Endothelial cell of umbilical vein (primary cell): ENCODE data around the gene ACAA1. TPM values are rescaled to one million over a fixed set of nuclear protein-coding genes. Genes with fewer than 3 reads are reported as not detected.

Source experiments
- BruUV-seq: library from RNA; stranded (reverse); fragments of 400-500 nt; replicated peaks from 2 replicates; lab custom pipeline; 2021; lab: Mats Ljungman, UMichigan
- CTCF ChIA-PET: fragments of 300-600, 350-600 bp; sonication (Branson Sonifier 250); formaldehyde crosslinking; loops from one replicate; lab custom pipeline; 2021; ENCODE audit warnings: antibody characterized with exemption, inconsistent platforms; lab: Charles Lee
- POLR2A ChIA-PET: fragments of 300-600, 350-600 bp; sonication (Branson Sonifier 250); formaldehyde crosslinking; loops from one replicate; lab custom pipeline; 2021; ENCODE audit warnings: antibody characterized with exemption, inconsistent platforms; lab: Charles Lee
- DNase-seq: peaks from one replicate; pipeline ENCODE4 v3.0.0-alpha.2; 2011; ENCODE audit warnings: low read depth, low spot score
- FAIRE-seq: peaks from 2 replicates; lab custom pipeline; 2011; peaks lifted over from hg19 to GRCh38; lab: Jason Lieb, UNC
- H2AFZ ChIP-seq: 2 replicates; pipeline ENCODE4 v1.6.0; 2012; ENCODE audit warnings: low read depth, low read length, control low read depth, inconsistent platforms
- H3K27ac ChIP-seq: 2 replicates; pipeline ENCODE4 v1.5.1; 2011; ENCODE audit warnings: low read depth, mild to moderate bottlenecking, control low read depth, low read length, moderate library complexity; ENCODE audit not compliant: insufficient read depth
- H3K27me3 ChIP-seq, 2 experiments: 2 replicates each; pipeline versions ENCODE4 v1.6.0 to v1.6.1; 2011; ENCODE audit warnings: low read length in 2 of 2, mixed read lengths in 1 of 2; ENCODE audit not compliant: control insufficient read depth in 2 of 2, insufficient read depth in 2 of 2
- H3K36me3 ChIP-seq, 2 experiments: 2 replicates in 1 of 2; 3 replicates in 1 of 2; pipeline ENCODE4 v1.5.1; 2011; ENCODE audit warnings: low read length in 2 of 2, mild to moderate bottlenecking in 1 of 2, moderate library complexity in 1 of 2; ENCODE audit not compliant: control insufficient read depth in 2 of 2, insufficient read depth in 2 of 2; ENCODE audit errors: extremely low read depth in 1 of 2
- H3K4me1 ChIP-seq: 3 replicates; pipeline ENCODE4 v1.5.1; 2011; ENCODE audit warnings: mild to moderate bottlenecking, low read length; ENCODE audit not compliant: control insufficient read depth, insufficient read depth; ENCODE audit errors: extremely low read depth
- H3K4me2 ChIP-seq: 2 replicates; pipeline ENCODE4 v1.6.1; 2011; ENCODE audit warnings: low read length, control low read depth, mixed read lengths; ENCODE audit not compliant: insufficient read depth
- H3K4me3 ChIP-seq, 3 experiments: fragments of 200-600 bp in 1 of 3; sonication (generic), shearing (Covaris generic) in 1 of 3; replicated peaks in 1 of 3; 2 replicates each; pipeline ENCODE4 v1.5.1; 2011 to 2016; ENCODE audit warnings: control low read depth in 3 of 3, low read length in 3 of 3, mild to moderate bottlenecking in 2 of 3, inconsistent platforms in 1 of 3, low read depth in 1 of 3, moderate library complexity in 1 of 3; ENCODE audit not compliant: insufficient read depth in 1 of 3
- H3K79me2 ChIP-seq: 2 replicates; pipeline ENCODE4 v1.6.0; 2012; ENCODE audit warnings: low read length, inconsistent platforms; ENCODE audit not compliant: control insufficient read depth, insufficient read depth
- H3K9ac ChIP-seq: replicated peaks from 2 replicates; pipeline ENCODE3; 2011; ENCODE audit warnings: low read length, control low read depth; ENCODE audit not compliant: insufficient read depth; ENCODE audit errors: extremely low read depth
- H3K9me1 ChIP-seq: replicated peaks from 3 replicates; pipeline ENCODE4 v1.6.0; 2011; ENCODE audit warnings: mild to moderate bottlenecking, low read length; ENCODE audit not compliant: control insufficient read depth, insufficient read depth; ENCODE audit errors: extremely low read depth
- H3K9me3 ChIP-seq: replicated peaks from 2 replicates; pipeline ENCODE4 v1.5.1; 2012; ENCODE audit warnings: low read length, inconsistent platforms; ENCODE audit not compliant: control insufficient read depth, insufficient read depth
- H4K20me1 ChIP-seq: replicated peaks from 2 replicates; pipeline ENCODE3; 2011; ENCODE audit warnings: mild to moderate bottlenecking, low read length; ENCODE audit not compliant: control insufficient read depth, insufficient read depth; ENCODE audit errors: extremely low read depth
- CTCF ChIP-seq, 2 donors: IDR thresholded peaks; 1 replicate in 1 of 2; 2 replicates in 1 of 2; pipeline ENCODE4 v1.5.1; 2011; ENCODE audit warnings: low read length in 2 of 2, mild to moderate bottlenecking in 2 of 2, moderate library complexity in 2 of 2, control low read depth in 1 of 2, inconsistent platforms in 1 of 2, low read depth in 1 of 2; ENCODE audit not compliant: insufficient read depth in 1 of 2; ENCODE audit errors: extremely low read depth in 1 of 2
- EZH2 ChIP-seq: IDR thresholded peaks from 2 replicates; pipeline ENCODE4 v1.6.1; 2012; ENCODE audit warnings: borderline replicate concordance, low read depth, mild to moderate bottlenecking, moderate library complexity, low read length, inconsistent platforms; ENCODE audit not compliant: severe bottlenecking
- FOS ChIP-seq: IDR thresholded peaks from 2 replicates; pipeline ENCODE4 v1.6.1; 2011; ENCODE audit warnings: mild to moderate bottlenecking, low read length, moderate library complexity, borderline replicate concordance; ENCODE audit not compliant: insufficient read depth
- GATA2 ChIP-seq: IDR thresholded peaks from 2 replicates; pipeline ENCODE4 v1.7.0; 2011; ENCODE audit warnings: low read depth, mild to moderate bottlenecking, moderate library complexity, mixed read lengths, low read length; ENCODE audit not compliant: insufficient read length, insufficient read depth
- JUN ChIP-seq: IDR thresholded peaks from 2 replicates; pipeline ENCODE4 v1.6.1; 2011; ENCODE audit warnings: borderline replicate concordance, low read depth; ENCODE audit not compliant: insufficient read length, insufficient read depth
- MYC ChIP-seq: IDR thresholded peaks from one replicate; pipeline ENCODE4 v1.6.1; 2011; ENCODE audit warnings: mild to moderate bottlenecking, low read depth, low read length
- POLR2A ChIP-seq: IDR thresholded peaks from 2 replicates; pipeline ENCODE4 v1.6.1; 2012; ENCODE audit warnings: low read depth, mild to moderate bottlenecking, control low read depth, low read length
- POLR2AphosphoS5 ChIP-seq: IDR thresholded peaks from 2 replicates; pipeline ENCODE4 v1.6.1; 2012; ENCODE audit warnings: low read depth, mild to moderate bottlenecking, control low read depth, low read length, moderate library complexity; ENCODE audit not compliant: insufficient read depth
- dilution Hi-C: fragments of 300-500 bp; cut with MboI; formaldehyde crosslinking; loops from one replicate; pipeline ENCODE4 v1.15.0; 2019; ENCODE audit warnings: low sequenced_read_pairs; ENCODE audit not compliant: extremely low pct_ligation_motif_present
- intact Hi-C: fragments of 100-400 bp; cut with micrococcal nuclease; formaldehyde crosslinking; loops from one replicate; pipeline ENCODE4 v1.10.0; 2022
- polyA plus RNA-seq, 4 experiments: library from polyadenylated mRNA; depleted of rRNA in 3 of 4; stranded (reverse) in 3 of 4; unstranded in 1 of 4; fragments of >200 nt; gene quantifications; 2 replicates each; pipeline versions ENCODE4 v1.2.1 to v1.2.3, GENCODE V29; 2011 to 2012; ENCODE audit warnings: missing spikeins in 1 of 4
- total RNA-seq: library from RNA; stranded (reverse); gene quantifications from 2 replicates; pipeline ENCODE4 v1.2.3, GENCODE V29; 2021

ACAA1 gene
- total and polyA plus RNA-seq, 2 donors (not counting 3 experiments of a cell fraction or from before 2014, with no cell fraction given), result 52.1 to 53.8 TPM

GRCh38 chr3:38084334-38085310 is 52.3 kb downstream of the ACAA1 start:
- no peak overlapping the region for H3K27ac ChIP-seq
- no peak overlapping the region for H2AFZ ChIP-seq
- intact Hi-C loops, result no loop called here
- FAIRE-seq (no peak), DNase-seq (no peak)
- peaks cover 0 to 2% of the 10 kb centered on the region in 2 experiments for H3K27me3 ChIP-seq
- H3K9ac ChIP-seq, result no peak overlapping the region
- H3K9me3 ChIP-seq, result no peaks in the 10 kb centered on the region
- no peaks in the 10 kb centered on the region for H4K20me1 ChIP-seq
- POLR2A ChIA-PET, result no interaction called here
- dilution Hi-C loops, result no loop called here
- CTCF ChIA-PET, result no interaction called here
- no peak for TF ChIP-seq FOS
- no TSS peak for BruUV-seq
- no peaks in the 10 kb centered on the region for H3K36me3 ChIP-seq
- H3K4me2 ChIP-seq, result no peak overlapping the region
- H3K9me1 ChIP-seq, result no peaks in the 10 kb centered on the region
- H3K4me1 ChIP-seq, result no peaks in the 10 kb centered on the region
- H3K79me2 ChIP-seq, result no peaks in the 10 kb centered on the region
- H3K4me3 ChIP-seq, result no peak overlapping the region

DNA sequence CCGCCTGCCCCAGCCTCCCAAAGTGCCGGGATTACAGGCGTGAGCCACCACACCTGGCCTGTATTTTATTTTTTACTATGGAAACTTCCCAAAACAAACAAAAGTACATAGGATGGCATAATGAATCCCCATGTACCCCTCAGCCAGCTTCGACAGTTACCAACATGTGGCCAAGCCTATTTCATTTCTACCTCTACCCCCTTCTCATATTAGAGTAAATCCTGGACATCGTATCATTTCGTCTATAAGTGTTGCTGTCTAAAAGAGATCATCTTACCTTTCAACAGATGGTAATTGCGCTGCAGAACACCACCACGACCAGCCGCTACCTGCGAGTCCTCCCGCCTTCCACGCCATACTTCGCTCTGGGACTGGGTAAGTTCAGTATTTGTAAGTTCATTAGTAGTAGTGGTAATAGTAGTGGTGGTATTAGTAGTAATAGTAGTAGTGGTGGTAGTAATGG is 53.0 kb downstream of the ACAA1 start:
- no peaks in the 10 kb centered on the region for H3K27me3 ChIP-seq
- intact Hi-C loops (no loop called here), dilution Hi-C loops (no loop called here)
- TF ChIP-seq GATA2 (no peak), POLR2AphosphoS5 (no peak), POLR2A (no peak), JUN (no peak), CTCF (IDR thresholded peaks at IDR 0.05; ENCODE audit: extremely low read depth in 1 of 2, insufficient read depth in 1 of 2, low read depth in 1 of 2, low read length in 2 of 2) (no peak), EZH2 (no peak), FOS (no peak), MYC (no peak)
- H3K4me2 ChIP-seq, result no peak overlapping the region
- DNase-seq, result no peak
- H4K20me1 ChIP-seq, result no peaks in the 10 kb centered on the region
- no peak overlapping the region for H3K9ac ChIP-seq
- no peaks in the 10 kb centered on the region for H3K9me3 ChIP-seq
- no peaks in the 10 kb centered on the region for H3K4me1 ChIP-seq
- FAIRE-seq, result no peak
- CTCF ChIA-PET, result no interaction called here
- BruUV-seq, result no TSS peak
- H3K9me1 ChIP-seq, result no peaks in the 10 kb centered on the region
- no peak overlapping the region for H2AFZ ChIP-seq
- H3K27ac ChIP-seq, result no peak overlapping the region
- no peaks in the 10 kb centered on the region for H3K36me3 ChIP-seq
- POLR2A ChIA-PET, result no interaction called here
- H3K4me3 ChIP-seq, result no peak overlapping the region
- H3K79me2 ChIP-seq, result no peaks in the 10 kb centered on the region
